DND-41 (cell line): ENCODE results near the gene DCP1A.

ENCODE experiments used
- EZH2 ChIP-seq: IDR thresholded peaks from 3 replicates; pipeline ENCODE4 v1.6.1; 2012; ENCODE audit warnings: borderline replicate concordance, low read depth, mild to moderate bottlenecking, moderate library complexity, low read length, inconsistent platforms; ENCODE audit not compliant: severe bottlenecking
- TF ChIP-seq, protein P1 (sequence below): IDR thresholded peaks from 2 replicates; pipeline ENCODE4 v1.5.1; 2012; ENCODE audit warnings: borderline replicate concordance, low read length, moderate library complexity, mild to moderate bottlenecking; ENCODE audit not compliant: poor library complexity, severe bottlenecking; ENCODE audit errors: extremely low read depth

GRCh38 chr3:53331871-53332270, 15.5 kb downstream of the DCP1A start:
- TF ChIP-seq, protein P1, sequence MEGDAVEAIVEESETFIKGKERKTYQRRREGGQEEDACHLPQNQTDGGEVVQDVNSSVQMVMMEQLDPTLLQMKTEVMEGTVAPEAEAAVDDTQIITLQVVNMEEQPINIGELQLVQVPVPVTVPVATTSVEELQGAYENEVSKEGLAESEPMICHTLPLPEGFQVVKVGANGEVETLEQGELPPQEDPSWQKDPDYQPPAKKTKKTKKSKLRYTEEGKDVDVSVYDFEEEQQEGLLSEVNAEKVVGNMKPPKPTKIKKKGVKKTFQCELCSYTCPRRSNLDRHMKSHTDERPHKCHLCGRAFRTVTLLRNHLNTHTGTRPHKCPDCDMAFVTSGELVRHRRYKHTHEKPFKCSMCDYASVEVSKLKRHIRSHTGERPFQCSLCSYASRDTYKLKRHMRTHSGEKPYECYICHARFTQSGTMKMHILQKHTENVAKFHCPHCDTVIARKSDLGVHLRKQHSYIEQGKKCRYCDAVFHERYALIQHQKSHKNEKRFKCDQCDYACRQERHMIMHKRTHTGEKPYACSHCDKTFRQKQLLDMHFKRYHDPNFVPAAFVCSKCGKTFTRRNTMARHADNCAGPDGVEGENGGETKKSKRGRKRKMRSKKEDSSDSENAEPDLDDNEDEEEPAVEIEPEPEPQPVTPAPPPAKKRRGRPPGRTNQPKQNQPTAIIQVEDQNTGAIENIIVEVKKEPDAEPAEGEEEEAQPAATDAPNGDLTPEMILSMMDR, result no peak
- TF ChIP-seq EZH2, result no peak
